Epidermal melanocyte (primary cell): Measurements from ENCODE around the gene ICAM5.
"Not testable (repeated sequence)": the region's sequence is repeated elsewhere in the genome, so short reads cannot be mapped to it uniquely, and the experiment has no call there.

Source experiments
- DNase-seq: peaks from one replicate; pipeline ENCODE4 v3.0.0; 2011; ENCODE audit warnings: low spot score; ENCODE audit not compliant: insufficient read length

The ICAM5 gene

GRCh38 chr19:10270616-10271394, 18.9 kb upstream of the ICAM5 start, which contains the start of gene ICAM1:
TSS of gene ICAM1 (plus strand) at chr19:10271120. CDS start at chr19:10271160, 40 bp downstream.
- no peak for DNase-seq

GRCh38 chr19:10271543-10272086, 18.1 kb upstream of the ICAM5 start:
- DNase-seq: no peak

- no peak for DNase-seq
Measured at GRCh38 chr19:10274589-10274988, 15.2 kb upstream of the ICAM5 start.

- no peak for DNase-seq
Measured at GRCh38 chr19:10277795-10278589, 11.8 kb upstream of the ICAM5 start.

- no peak for DNase-seq
Measured at GRCh38 chr19:10278935-10279334, 10.8 kb upstream of the ICAM5 start.

GRCh38 chr19:10279737-10280442, 9.9 kb upstream of the ICAM5 start:
- DNase-seq: no peak

GRCh38 chr19:10282043-10282442, 7.7 kb upstream of the ICAM5 start:
- DNase-seq: not testable (repeated sequence)

GRCh38 chr19:10283301-10284064, 6.3 kb upstream of the ICAM5 start:
- no peak for DNase-seq

GRCh38 chr19:10284065-10284959, 5.4 kb upstream of the ICAM5 start:
- no peak for DNase-seq

- DNase-seq: no peak
Measured at GRCh38 chr19:10284960-10285278, 4.8 kb upstream of the ICAM5 start.

GRCh38 chr19:10285393-10285792, 4.4 kb upstream of the ICAM5 start:
- no peak for DNase-seq

GRCh38 chr19:10286803-10287737, 2.7 kb upstream of the ICAM5 start, which contains the start of gene ICAM4:
TSS of gene ICAM4 (plus strand) at chr19:10286955. CDS start at chr19:10287013, 58 bp downstream.
- no peak for DNase-seq

- peak; percentile 62 for DNase-seq
Measured at GRCh38 chr19:10288662-10289166, 1.0 kb upstream of the ICAM5 start.

GRCh38 chr19:10289167-10289835, 451 bp upstream of the ICAM5 start:
- DNase-seq: no peak

- DNase-seq: no peak
Measured at GRCh38 chr19:10290357-10290875, 664 bp downstream of the ICAM5 start.

- DNase-seq: no peak
Measured at GRCh38 chr19:10290876-10291553, 1.3 kb downstream of the ICAM5 start.

GRCh38 chr19:10291554-10292205, 1.9 kb downstream of the ICAM5 start:
- no peak for DNase-seq
